ENCODE results near the gene MMD. TPM values are rescaled to one million over a fixed set of nuclear protein-coding genes. Genes with fewer than 3 reads are reported as not detected.

MMD gene
- total and polyA plus RNA-seq, 2 of the 13 experiments (the other 11 are each of a cell fraction or from before 2014, with no cell fraction given) = 121 to 225 TPM

- TF ChIP-seq CREM (IDR thresholded peaks at IDR 0.05) = peak; percentile 67; the same call in 1 of the 2 replicates
- TF ChIP-seq CREM (CRISPR knock-in tag; IDR thresholded peaks at IDR 0.05) = no peak
- no peak for TF ChIP-seq ZNF382 (CRISPR knock-in tag; IDR thresholded peaks at IDR 0.05; ENCODE audit: borderline replicate concordance)
- TF ChIP-seq FOSL1 (CRISPR knock-in tag; IDR thresholded peaks at IDR 0.05; ENCODE audit: borderline replicate concordance) = peak; percentile 62; the same call in 1 of the 2 replicates
- 0 out of 2 replicates have a peak, but pooled peaks have one; percentile 27 for TF ChIP-seq FUBP1 (CRISPR knock-in tag; IDR thresholded peaks at IDR 0.05; ENCODE audit: borderline replicate concordance)
- TF ChIP-seq BCLAF1 (IDR thresholded peaks at IDR 0.05) = no peak
- TF ChIP-seq CCAR2 (optimal IDR thresholded peaks at IDR 0.05; ENCODE audit: low read depth, low read length) = no peak
- no peak for TF ChIP-seq ZNF547 (CRISPR knock-in tag; IDR thresholded peaks at IDR 0.05)
- TF ChIP-seq ZNF143 (CRISPR knock-in tag; IDR thresholded peaks at IDR 0.05) = no peak
- no peak for TF ChIP-seq IKZF4 (CRISPR knock-in tag; IDR thresholded peaks at IDR 0.05; ENCODE audit: borderline replicate concordance, low read depth, not compliant biosample characterization)
- TF ChIP-seq ERF (CRISPR knock-in tag; IDR thresholded peaks at IDR 0.05) = peak; percentile 40
- TF ChIP-seq SETDB1 (CRISPR knock-in tag; IDR thresholded peaks at IDR 0.05; ENCODE audit: borderline replicate concordance) = no peak
- no peak for TF ChIP-seq RFX3 (CRISPR knock-in tag; IDR thresholded peaks at IDR 0.05)
- no peak for TF ChIP-seq ARID3A (IDR thresholded peaks at IDR 0.05; ENCODE audit: low read depth, low read length)
- peak; percentile 46; the same call in 1 of the 2 replicates for TF ChIP-seq CEBPG (CRISPR knock-in tag; IDR thresholded peaks at IDR 0.05)
- TF ChIP-seq ARID2 (CRISPR knock-in tag; IDR thresholded peaks at IDR 0.05; ENCODE audit: borderline replicate concordance) = peak; percentile 74; the same call in 1 of the 2 replicates
- peak; percentile 57; the same call in 1 of the 2 replicates for TF ChIP-seq BCL3 (CRISPR knock-in tag; IDR thresholded peaks at IDR 0.05)
- no peak for TF ChIP-seq SMAD1 (CRISPR knock-in tag; IDR thresholded peaks at IDR 0.05; ENCODE audit: borderline replicate concordance, low read depth)
- no peak for TF ChIP-seq MTA1 (CRISPR knock-in tag; IDR thresholded peaks at IDR 0.05; ENCODE audit: borderline replicate concordance)
- 0 out of 2 replicates have a peak, but pooled peaks have one; percentile 25 for TF ChIP-seq PPARG (CRISPR knock-in tag; conservative IDR thresholded peaks at IDR 0.05)
- no peak for TF ChIP-seq SMC3 (IDR thresholded peaks at IDR 0.05; ENCODE audit: low read length)
- TF ChIP-seq ZNF772 (CRISPR knock-in tag; IDR thresholded peaks at IDR 0.05) = no peak; the same call in 1 of the 2 replicates
These were observed 11.5 kb upstream of the MMD start (continued) for GRCh38 chr17:55433029-55433628.
